Panc1 (cell line): Measurements from ENCODE around the gene NCAPH2.

ENCODE experiments used
- POLR2AphosphoS5 ChIP-seq: IDR thresholded peaks from 2 replicates; pipeline ENCODE4 v1.6.1; 2012; ENCODE audit warnings: mild to moderate bottlenecking, low read depth, low read length, moderate library complexity
- REST ChIP-seq, 2 experiments: IDR thresholded peaks; 2 replicates each; pipeline ENCODE4 v1.6.1; 2011 to 2012; ENCODE audit warnings: low read depth in 2 of 2, control low read depth in 1 of 2, low read length in 1 of 2, mild to moderate bottlenecking in 1 of 2, moderate library complexity in 1 of 2; ENCODE audit not compliant: insufficient read depth in 1 of 2
- SIN3A ChIP-seq: IDR thresholded peaks from 2 replicates; pipeline ENCODE4 v1.6.1; 2012; ENCODE audit warnings: low read depth, mild to moderate bottlenecking, low read length, moderate library complexity, borderline replicate concordance; ENCODE audit not compliant: insufficient read depth
- TCF7L2 ChIP-seq: IDR thresholded peaks from 2 replicates; pipeline ENCODE4 v1.6.1; 2011; ENCODE audit warnings: mild to moderate bottlenecking, low read depth, low read length, inconsistent platforms
- TF ChIP-seq, protein P1 (sequence below): fragments of 450-650 bp; IDR thresholded peaks from 2 replicates; pipeline ENCODE4 v1.5.1; 2017; ENCODE audit warnings: mild to moderate bottlenecking

GRCh38 chr22:50490531-50491308, 17.3 kb upstream of the NCAPH2 start:
- TF ChIP-seq, protein P1, sequence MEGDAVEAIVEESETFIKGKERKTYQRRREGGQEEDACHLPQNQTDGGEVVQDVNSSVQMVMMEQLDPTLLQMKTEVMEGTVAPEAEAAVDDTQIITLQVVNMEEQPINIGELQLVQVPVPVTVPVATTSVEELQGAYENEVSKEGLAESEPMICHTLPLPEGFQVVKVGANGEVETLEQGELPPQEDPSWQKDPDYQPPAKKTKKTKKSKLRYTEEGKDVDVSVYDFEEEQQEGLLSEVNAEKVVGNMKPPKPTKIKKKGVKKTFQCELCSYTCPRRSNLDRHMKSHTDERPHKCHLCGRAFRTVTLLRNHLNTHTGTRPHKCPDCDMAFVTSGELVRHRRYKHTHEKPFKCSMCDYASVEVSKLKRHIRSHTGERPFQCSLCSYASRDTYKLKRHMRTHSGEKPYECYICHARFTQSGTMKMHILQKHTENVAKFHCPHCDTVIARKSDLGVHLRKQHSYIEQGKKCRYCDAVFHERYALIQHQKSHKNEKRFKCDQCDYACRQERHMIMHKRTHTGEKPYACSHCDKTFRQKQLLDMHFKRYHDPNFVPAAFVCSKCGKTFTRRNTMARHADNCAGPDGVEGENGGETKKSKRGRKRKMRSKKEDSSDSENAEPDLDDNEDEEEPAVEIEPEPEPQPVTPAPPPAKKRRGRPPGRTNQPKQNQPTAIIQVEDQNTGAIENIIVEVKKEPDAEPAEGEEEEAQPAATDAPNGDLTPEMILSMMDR: no peak
- TF ChIP-seq REST (IDR thresholded peaks at IDR 0.05; ENCODE audit: insufficient read depth in 1 of 2, low read depth in 2 of 2, low read length in 1 of 2) (no peak), SIN3A (no peak), POLR2AphosphoS5 (no peak), TCF7L2 (no peak)
